GM23338 (cell line): Measurements from ENCODE around the gene CSNK1A1L. TPM values are rescaled to one million over a fixed set of nuclear protein-coding genes. Genes with fewer than 3 reads are reported as not detected.

ENCODE experiments used
- ATAC-seq: fragments of 200-7000 bp; cut with Tn5 transposase; 3 replicates; pipeline ENCODE4 v1.9.1; 2020
- DNase-seq: peaks from one replicate; pipeline ENCODE4 v3.0.0-alpha.2; 2015; ENCODE audit warnings: low spot score
- H2AFZ ChIP-seq: fragments of 200-600 bp; sonication (generic); 2 replicates; pipeline ENCODE4 v1.8.0; 2016; ENCODE audit warnings: antibody characterized with exemption, mild to moderate bottlenecking, moderate library complexity
- H3F3A ChIP-seq: fragments of 200-600 bp; sonication (generic); replicated peaks from 2 replicates; pipeline ENCODE4 v1.8.0; 2017; ENCODE audit warnings: antibody characterized with exemption, mixed run types, low read depth
- H3K27ac ChIP-seq: fragments of 200-600 bp; sonication (generic); 2 replicates; pipeline ENCODE4 v1.6.1; 2016; ENCODE audit warnings: low read depth
- H3K27me3 ChIP-seq: fragments of 200-600 bp; sonication (generic); 2 replicates; pipeline ENCODE4 v1.8.0; 2016; ENCODE audit warnings: mild to moderate bottlenecking, mixed run types, moderate library complexity; ENCODE audit not compliant: insufficient read depth
- H3K36me3 ChIP-seq: fragments of 200-600 bp; sonication (generic); 2 replicates; pipeline ENCODE4 v1.8.0; 2016; ENCODE audit warnings: mild to moderate bottlenecking; ENCODE audit not compliant: insufficient read depth
- H3K4me1 ChIP-seq: fragments of 200-600 bp; sonication (generic); 2 replicates; pipeline ENCODE4 v1.8.0; 2016; ENCODE audit warnings: mild to moderate bottlenecking, moderate library complexity; ENCODE audit not compliant: insufficient read depth
- H3K4me2 ChIP-seq: fragments of 200-600 bp; sonication (generic); 2 replicates; pipeline ENCODE4 v1.7.1; 2017; ENCODE audit warnings: mixed run types
- H3K4me3 ChIP-seq: fragments of 200-600 bp; sonication (generic); 2 replicates; pipeline ENCODE4 v1.6.1; 2016; ENCODE audit warnings: mixed run types
- H3K79me2 ChIP-seq: fragments of 200-600 bp; sonication (generic); replicated peaks from 2 replicates; pipeline ENCODE4 v1.8.0; 2017; ENCODE audit warnings: mild to moderate bottlenecking; ENCODE audit not compliant: insufficient read depth
- H3K9me2 ChIP-seq: fragments of 200-600 bp; sonication (generic); 2 replicates; pipeline ENCODE4 v1.8.0; 2017; ENCODE audit not compliant: insufficient read depth
- H4K20me1 ChIP-seq: fragments of 200-600 bp; sonication (generic); replicated peaks from 2 replicates; pipeline ENCODE4 v1.8.0; 2017; ENCODE audit warnings: mild to moderate bottlenecking; ENCODE audit not compliant: insufficient read depth
- H3K27ac Mint-ChIP-seq: 2 replicates; pipeline ENCODE4 v1.8.0; 2020; ENCODE audit warnings: inconsistent platforms, mild to moderate bottlenecking, moderate library complexity, mixed read lengths
- H3K27me3 Mint-ChIP-seq: 3 replicates; pipeline ENCODE4 v1.8.0; 2022; ENCODE audit warnings: low read depth, mild to moderate bottlenecking, moderate library complexity, mixed read lengths, inconsistent platforms; ENCODE audit not compliant: insufficient read depth, poor library complexity
- H3K36me3 Mint-ChIP-seq: 3 replicates; pipeline ENCODE4 v1.8.0; 2021; ENCODE audit warnings: low read depth, mild to moderate bottlenecking, inconsistent platforms, moderate library complexity, mixed read lengths
- H3K4me1 Mint-ChIP-seq: 3 replicates; pipeline ENCODE4 v1.8.0; 2020; ENCODE audit warnings: mild to moderate bottlenecking, inconsistent platforms, mixed read lengths
- H3K4me3 Mint-ChIP-seq: 3 replicates; pipeline ENCODE4 v1.8.0; 2021; ENCODE audit warnings: moderate library complexity, mild to moderate bottlenecking, inconsistent platforms, mixed read lengths
- H3K9me3 Mint-ChIP-seq: 3 replicates; pipeline ENCODE4 v1.8.0; 2020; ENCODE audit warnings: moderate library complexity, mild to moderate bottlenecking, inconsistent platforms, mixed read lengths
- CREB1 ChIP-seq: fragments of 250-450 bp; sonication (Bioruptor Pico); IDR thresholded peaks from 2 replicates; pipeline ENCODE4 v1.5.0; 2020; ENCODE audit warnings: low read depth, mild to moderate bottlenecking, moderate library complexity
- ETS1 ChIP-seq: IDR thresholded peaks from 2 replicates; pipeline ENCODE4 v1.6.1; 2016; ENCODE audit warnings: antibody characterized with exemption
- JUNB ChIP-seq: IDR thresholded peaks from one replicate; pipeline ENCODE4 v1.6.1; 2016; ENCODE audit warnings: antibody characterized with exemption; ENCODE audit not compliant: unreplicated experiment
- NANOG ChIP-seq: IDR thresholded peaks from 2 replicates; pipeline ENCODE4 v1.6.1; 2016; ENCODE audit warnings: antibody characterized with exemption, borderline replicate concordance
- POLR2AphosphoS5 ChIP-seq: IDR thresholded peaks from 2 replicates; pipeline ENCODE4 v1.6.1; 2016; ENCODE audit warnings: antibody characterized with exemption, low read depth
- REST ChIP-seq: IDR thresholded peaks from one replicate; pipeline ENCODE4 v1.6.1; 2018; ENCODE audit warnings: antibody characterized with exemption; ENCODE audit not compliant: unreplicated experiment
- STAT1 ChIP-seq: IDR thresholded peaks from one replicate; pipeline ENCODE4 v1.6.1; 2016; ENCODE audit warnings: antibody characterized with exemption; ENCODE audit not compliant: unreplicated experiment
- ZNF114 ChIP-seq: fragments of 250-450 bp; sonication (Bioruptor Pico); IDR thresholded peaks from 2 replicates; pipeline ENCODE4 v1.5.0; 2020; ENCODE audit warnings: mild to moderate bottlenecking, moderate library complexity
- ZNF331 ChIP-seq: fragments of 250-450 bp; sonication (Bioruptor Pico); IDR thresholded peaks from 2 replicates; pipeline ENCODE4 v1.5.0; 2020; ENCODE audit warnings: low read depth, mild to moderate bottlenecking, moderate library complexity
- polyA plus RNA-seq: library from polyadenylated mRNA; unstranded; fragments of >200 nt; fragmentation: Nextera tagmentation; extraction: Ambion mirVana; gene quantifications from 2 replicates; pipeline ENCODE4 v1.2.1, GENCODE V29; 2016
- total RNA-seq: library from RNA; depleted of rRNA; stranded (reverse); fragments of >200 nt; shearing (Covaris generic); gene quantifications from 2 replicates; pipeline ENCODE4 v1.2.3, GENCODE V29; 2014
- TF ChIP-seq, protein P1 (sequence below): fragments of 250-450 bp; sonication (Bioruptor Pico); IDR thresholded peaks from 2 replicates; pipeline ENCODE4 v1.5.0; 2020; ENCODE audit warnings: mild to moderate bottlenecking, moderate library complexity

CSNK1A1L gene
- total and polyA plus RNA-seq, 2 experiments from 2014 or later: not detected

- Histone ChIP-seq H3K36me3 (no peaks in the 10 kb centered on the region), H4K20me1 (no peaks in the 10 kb centered on the region), H3F3A (no peaks in the 10 kb centered on the region), H3K4me3 (no peak overlapping the region), H3K79me2 (no peaks in the 10 kb centered on the region), H3K4me1 (no peaks in the 10 kb centered on the region), H3K4me2 (no peak overlapping the region), H3K27me3 (no peaks in the 10 kb centered on the region), H3K27ac (no peak overlapping the region), H2AFZ (no peak overlapping the region), H3K9me2 (no peaks in the 10 kb centered on the region)
- H3K9me3 Mint-ChIP-seq: no peaks in the 10 kb centered on the region
- H3K36me3 Mint-ChIP-seq: no peaks in the 10 kb centered on the region
- no peak for TF ChIP-seq REST
- TF ChIP-seq CREB1 (CRISPR knock-in tag): no peak
- no peak for TF ChIP-seq STAT1
- no peak for TF ChIP-seq ZNF114
- no peak for TF ChIP-seq POLR2AphosphoS5
- no peaks in the 10 kb centered on the region for H3K27me3 Mint-ChIP-seq
- H3K4me3 Mint-ChIP-seq: no peak overlapping the region
- no peak for ATAC-seq
- no peak overlapping the region for H3K27ac Mint-ChIP-seq
- peaks cover 2% of the 10 kb centered on the region; the same call in 1 of the 3 replicates for H3K4me1 Mint-ChIP-seq
- no peak for DNase-seq
Observed at GRCh38 chr13:37132211-37132610, 26.7 kb upstream of the CSNK1A1L start.

GRCh38 chr13:37131092-37131491 lies 25.6 kb upstream of the CSNK1A1L start:
- Histone ChIP-seq H3K4me2 (no peak overlapping the region), H3K79me2 (no peaks in the 10 kb centered on the region), H3K4me1 (no peaks in the 10 kb centered on the region), H3K9me2 (no peaks in the 10 kb centered on the region), H3K4me3 (no peak overlapping the region), H2AFZ (no peak overlapping the region), H3K27me3 (no peaks in the 10 kb centered on the region), H3K36me3 (no peaks in the 10 kb centered on the region), H3K27ac (no peak overlapping the region), H3F3A (no peaks in the 10 kb centered on the region), H4K20me1 (no peaks in the 10 kb centered on the region)
- no peaks in the 10 kb centered on the region for H3K36me3 Mint-ChIP-seq
- H3K27ac Mint-ChIP-seq: no peak overlapping the region
- peaks cover 2% of the 10 kb centered on the region; the same call in 1 of the 3 replicates for H3K4me1 Mint-ChIP-seq
- H3K9me3 Mint-ChIP-seq: no peaks in the 10 kb centered on the region
- H3K4me3 Mint-ChIP-seq: no peak overlapping the region
- no peak for ATAC-seq
- no peak for DNase-seq
- H3K27me3 Mint-ChIP-seq: no peaks in the 10 kb centered on the region
- TF ChIP-seq STAT1: no peak
- no peak for TF ChIP-seq CREB1 (CRISPR knock-in tag)
- TF ChIP-seq, protein P1, sequence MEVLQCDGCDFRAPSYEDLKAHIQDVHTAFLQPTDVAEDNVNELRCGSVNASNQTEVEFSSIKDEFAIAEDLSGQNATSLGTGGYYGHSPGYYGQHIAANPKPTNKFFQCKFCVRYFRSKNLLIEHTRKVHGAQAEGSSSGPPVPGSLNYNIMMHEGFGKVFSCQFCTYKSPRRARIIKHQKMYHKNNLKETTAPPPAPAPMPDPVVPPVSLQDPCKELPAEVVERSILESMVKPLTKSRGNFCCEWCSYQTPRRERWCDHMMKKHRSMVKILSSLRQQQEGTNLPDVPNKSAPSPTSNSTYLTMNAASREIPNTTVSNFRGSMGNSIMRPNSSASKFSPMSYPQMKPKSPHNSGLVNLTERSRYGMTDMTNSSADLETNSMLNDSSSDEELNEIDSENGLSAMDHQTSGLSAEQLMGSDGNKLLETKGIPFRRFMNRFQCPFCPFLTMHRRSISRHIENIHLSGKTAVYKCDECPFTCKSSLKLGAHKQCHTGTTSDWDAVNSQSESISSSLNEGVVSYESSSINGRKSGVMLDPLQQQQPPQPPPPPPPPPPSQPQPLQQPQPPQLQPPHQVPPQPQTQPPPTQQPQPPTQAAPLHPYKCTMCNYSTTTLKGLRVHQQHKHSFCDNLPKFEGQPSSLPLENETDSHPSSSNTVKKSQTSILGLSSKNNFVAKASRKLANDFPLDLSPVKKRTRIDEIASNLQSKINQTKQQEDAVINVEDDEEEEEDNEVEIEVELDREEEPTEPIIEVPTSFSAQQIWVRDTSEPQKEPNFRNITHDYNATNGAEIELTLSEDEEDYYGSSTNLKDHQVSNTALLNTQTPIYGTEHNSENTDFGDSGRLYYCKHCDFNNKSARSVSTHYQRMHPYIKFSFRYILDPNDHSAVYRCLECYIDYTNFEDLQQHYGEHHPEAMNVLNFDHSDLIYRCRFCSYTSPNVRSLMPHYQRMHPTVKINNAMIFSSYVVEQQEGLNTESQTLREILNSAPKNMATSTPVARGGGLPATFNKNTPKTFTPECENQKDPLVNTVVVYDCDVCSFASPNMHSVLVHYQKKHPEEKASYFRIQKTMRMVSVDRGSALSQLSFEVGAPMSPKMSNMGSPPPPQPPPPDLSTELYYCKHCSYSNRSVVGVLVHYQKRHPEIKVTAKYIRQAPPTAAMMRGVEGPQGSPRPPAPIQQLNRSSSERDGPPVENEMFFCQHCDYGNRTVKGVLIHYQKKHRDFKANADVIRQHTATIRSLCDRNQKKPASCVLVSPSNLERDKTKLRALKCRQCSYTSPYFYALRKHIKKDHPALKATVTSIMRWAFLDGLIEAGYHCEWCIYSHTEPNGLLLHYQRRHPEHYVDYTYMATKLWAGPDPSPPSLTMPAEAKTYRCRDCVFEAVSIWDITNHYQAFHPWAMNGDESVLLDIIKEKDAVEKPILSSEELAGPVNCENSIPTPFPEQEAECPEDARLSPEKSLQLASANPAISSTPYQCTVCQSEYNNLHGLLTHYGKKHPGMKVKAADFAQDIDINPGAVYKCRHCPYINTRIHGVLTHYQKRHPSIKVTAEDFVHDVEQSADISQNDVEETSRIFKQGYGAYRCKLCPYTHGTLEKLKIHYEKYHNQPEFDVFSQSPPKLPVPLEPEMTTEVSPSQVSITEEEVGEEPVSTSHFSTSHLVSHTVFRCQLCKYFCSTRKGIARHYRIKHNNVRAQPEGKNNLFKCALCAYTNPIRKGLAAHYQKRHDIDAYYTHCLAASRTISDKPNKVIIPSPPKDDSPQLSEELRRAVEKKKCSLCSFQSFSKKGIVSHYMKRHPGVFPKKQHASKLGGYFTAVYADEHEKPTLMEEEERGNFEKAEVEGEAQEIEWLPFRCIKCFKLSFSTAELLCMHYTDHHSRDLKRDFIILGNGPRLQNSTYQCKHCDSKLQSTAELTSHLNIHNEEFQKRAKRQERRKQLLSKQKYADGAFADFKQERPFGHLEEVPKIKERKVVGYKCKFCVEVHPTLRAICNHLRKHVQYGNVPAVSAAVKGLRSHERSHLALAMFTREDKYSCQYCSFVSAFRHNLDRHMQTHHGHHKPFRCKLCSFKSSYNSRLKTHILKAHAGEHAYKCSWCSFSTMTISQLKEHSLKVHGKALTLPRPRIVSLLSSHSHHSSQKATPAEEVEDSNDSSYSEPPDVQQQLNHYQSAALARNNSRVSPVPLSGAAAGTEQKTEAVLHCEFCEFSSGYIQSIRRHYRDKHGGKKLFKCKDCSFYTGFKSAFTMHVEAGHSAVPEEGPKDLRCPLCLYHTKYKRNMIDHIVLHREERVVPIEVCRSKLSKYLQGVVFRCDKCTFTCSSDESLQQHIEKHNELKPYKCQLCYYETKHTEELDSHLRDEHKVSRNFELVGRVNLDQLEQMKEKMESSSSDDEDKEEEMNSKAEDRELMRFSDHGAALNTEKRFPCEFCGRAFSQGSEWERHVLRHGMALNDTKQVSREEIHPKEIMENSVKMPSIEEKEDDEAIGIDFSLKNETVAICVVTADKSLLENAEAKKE (CRISPR knock-in tag): no peak
- no peak for TF ChIP-seq ETS1
- TF ChIP-seq JUNB: no peak
- TF ChIP-seq NANOG: no peak
- TF ChIP-seq ZNF331 (CRISPR knock-in tag): no peak
- no peak for TF ChIP-seq ZNF114
